Small intestine (tissue), 7 donors: ENCODE data around the gene BUD31. TPM values are rescaled to one million over a fixed set of nuclear protein-coding genes. Genes with fewer than 3 reads are reported as not detected.
A peak's percentile ranks its signal among the peaks of the same experiment; 100 is the strongest.
"Not testable (repeated sequence)": the region's sequence is repeated elsewhere in the genome, so short reads cannot be mapped to it uniquely, and the experiment has no call there.

Source experiments
- DNase-seq, 2 donors: peaks; one replicate each; pipeline versions ENCODE4 v3.0.0 to v3.0.0-alpha.2; 2013
- FAIRE-seq: peaks from 2 replicates; lab custom pipeline; 2012; peaks lifted over from hg19 to GRCh38; lab: Jason Lieb, UNC
- H3K27ac ChIP-seq, 3 donors: one replicate each; pipeline ENCODE4 v1.5.1; 2013; ENCODE audit warnings: low read length in 2 of 3, mild to moderate bottlenecking in 2 of 3, control low read depth in 1 of 3, inconsistent platforms in 1 of 3, low read depth in 1 of 3, moderate library complexity in 1 of 3
- H3K27me3 ChIP-seq, 3 donors: one replicate each; pipeline ENCODE4 v1.6.1; 2013; ENCODE audit warnings: low read length in 3 of 3, inconsistent platforms in 1 of 3; ENCODE audit not compliant: control insufficient read depth in 3 of 3, insufficient read depth in 3 of 3
- H3K36me3 ChIP-seq, 3 donors: one replicate each; pipeline ENCODE4 v1.6.1; 2013; ENCODE audit warnings: low read length in 3 of 3, inconsistent platforms in 1 of 3, low read depth in 1 of 3, mild to moderate bottlenecking in 1 of 3, moderate library complexity in 1 of 3; ENCODE audit not compliant: control insufficient read depth in 3 of 3, insufficient read depth in 2 of 3
- H3K4me1 ChIP-seq, 3 donors: one replicate each; pipeline ENCODE4 v1.6.1; 2013; ENCODE audit warnings: low read length in 2 of 3, inconsistent platforms in 1 of 3, low read depth in 1 of 3, mild to moderate bottlenecking in 1 of 3, moderate library complexity in 1 of 3; ENCODE audit not compliant: control insufficient read depth in 3 of 3, insufficient read depth in 2 of 3
- H3K4me3 ChIP-seq, 3 donors: one replicate each; pipeline ENCODE4 v1.5.1; 2013; ENCODE audit warnings: low read length in 3 of 3, control low read depth in 1 of 3, inconsistent platforms in 1 of 3, low read depth in 1 of 3, mild to moderate bottlenecking in 1 of 3, moderate library complexity in 1 of 3
- H3K9me3 ChIP-seq, 2 donors: one replicate each; pipeline ENCODE4 v1.6.1; 2013; ENCODE audit warnings: low read depth in 1 of 2, low read length in 1 of 2; ENCODE audit not compliant: control insufficient read depth in 2 of 2, insufficient read depth in 1 of 2
- WGBS, 3 donors: extraction: QIAGEN DNeasy Blood & Tissue Kit; methylation state at CpG; one replicate each; pipeline ENCODE4 v1.1.7; 2013; 5-methylcytosine and 5-hydroxymethylcytosine counted together
- polyA plus RNA-seq, 4 donors: library from polyadenylated mRNA; stranded (reverse) in 3 of 4; unstranded in 1 of 4; fragments of 200-250 nt in 3 of 4; fragments of 120-200 nt in 1 of 4; gene quantifications; one replicate each; pipeline versions ENCODE4 v1.2.1 to v1.2.3, GENCODE V29; 2013
- donor health status: healthy with polysubstance abuse.
- donor health status: control.
- donor health status: control.
- donor health status: Bipolar disorder and iron deficiency.
- donor health status: healthy.

BUD31 gene
- polyA plus RNA-seq, 4 donors: 71.9 to 166 (median 132) TPM

DNA sequence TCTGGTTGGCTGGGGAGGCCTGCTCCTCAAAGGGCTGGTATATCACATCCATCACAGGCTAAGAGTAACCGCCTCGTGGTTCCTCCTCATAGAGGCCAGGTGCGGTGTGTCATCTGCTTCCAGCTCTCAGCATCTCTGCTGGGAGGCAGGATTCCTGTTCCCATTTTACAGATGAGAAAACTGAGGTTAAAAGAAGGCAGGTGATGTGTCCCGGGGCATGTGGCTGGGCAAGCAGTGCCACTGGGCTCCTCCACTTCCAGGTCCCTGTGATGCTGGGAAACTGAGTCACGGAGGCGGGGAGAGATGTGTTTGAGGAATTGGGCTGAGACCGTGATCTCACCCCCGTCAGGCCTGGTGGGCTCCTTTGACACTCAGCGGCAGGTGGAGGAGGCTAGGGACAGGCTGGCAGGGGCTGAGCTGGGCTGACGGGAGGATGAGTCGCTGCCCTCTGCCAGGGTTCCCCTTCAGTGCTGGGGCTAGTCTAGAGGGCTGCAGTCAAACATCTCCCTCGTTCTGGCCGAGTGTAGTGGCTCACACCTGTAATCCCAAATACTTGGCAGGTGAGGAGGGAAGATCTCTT, 24.9 kb upstream of the BUD31 start:
- DNase-seq: no peak
- Histone ChIP-seq H3K4me3 (no peak overlapping the region), H3K4me1 (peaks cover 0 to 2% (median 0%) of the 10 kb centered on the region in 3 donors), H3K9me3 (no peaks in the 10 kb centered on the region), H3K27ac (no peak overlapping the region), H3K36me3 (peaks cover 6 to 67% (median 7%) of the 10 kb centered on the region in 3 donors), H3K27me3 (no peaks in the 10 kb centered on the region)
- no peak for FAIRE-seq
- 91 to 94% (median 93%) methylated on average over 13 of the region's 13 CpGs for WGBS, 3 donors

DNA sequence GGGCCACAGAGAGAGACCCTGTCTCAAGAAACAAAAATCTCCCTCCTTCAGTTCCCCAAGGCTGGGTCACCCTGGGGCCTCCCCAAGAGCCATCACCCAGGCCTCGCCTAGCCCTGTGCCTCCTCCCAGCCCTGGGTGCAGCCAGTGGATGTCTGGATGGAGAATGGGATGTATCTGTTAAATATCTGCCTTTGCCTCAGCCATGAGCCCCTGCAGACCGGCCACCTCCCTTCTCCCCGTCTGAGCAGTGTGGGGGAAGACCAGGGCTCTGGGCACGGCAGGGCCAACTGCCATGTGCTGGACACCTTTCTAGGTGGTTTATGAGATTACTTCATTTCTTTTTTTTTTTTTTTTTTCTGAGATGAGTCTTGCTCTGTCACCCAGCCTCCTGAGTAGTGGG, 24.2 kb upstream of the BUD31 start:
- 85 to 94% (median 87%) methylated on average over 4 of the region's 4 CpGs for WGBS, 3 donors
- H3K4me3 ChIP-seq: no peak overlapping the region
- no peak for FAIRE-seq
- H3K36me3 ChIP-seq: peaks cover 10 to 68% (median 10%) of the 10 kb centered on the region in 3 donors
- no peak for DNase-seq
- H3K4me1 ChIP-seq: peaks cover 0 to 2% (median 0%) of the 10 kb centered on the region in 3 donors
- H3K27ac ChIP-seq: no peak overlapping the region
- no peaks in the 10 kb centered on the region for H3K9me3 ChIP-seq
- no peaks in the 10 kb centered on the region for H3K27me3 ChIP-seq

DNA sequence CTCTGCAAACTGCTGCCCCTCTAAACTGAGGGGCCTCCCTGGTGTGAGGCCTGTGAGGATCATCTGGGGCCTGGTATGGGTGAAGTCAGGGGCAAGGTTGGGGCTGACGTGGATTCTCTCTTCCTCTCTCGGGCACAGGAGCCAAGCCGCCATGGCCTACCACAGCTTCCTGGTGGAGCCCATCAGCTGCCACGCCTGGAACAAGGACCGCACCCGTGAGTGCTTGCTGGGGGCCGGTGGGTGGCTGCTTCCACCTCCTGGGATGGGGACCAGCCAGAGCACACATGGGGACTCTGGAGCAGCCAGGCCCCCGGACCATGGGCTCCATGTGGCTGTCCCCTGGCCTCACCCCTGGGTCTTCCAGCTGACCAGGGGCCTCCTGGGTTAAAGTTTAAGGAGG, 23.2 kb upstream of the BUD31 start:
- H3K27ac ChIP-seq: no peak overlapping the region
- FAIRE-seq: no peak
- WGBS, 3 donors: 79 to 85% (median 81%) methylated on average over 5 to 8 of the region's 8 CpGs

DNA sequence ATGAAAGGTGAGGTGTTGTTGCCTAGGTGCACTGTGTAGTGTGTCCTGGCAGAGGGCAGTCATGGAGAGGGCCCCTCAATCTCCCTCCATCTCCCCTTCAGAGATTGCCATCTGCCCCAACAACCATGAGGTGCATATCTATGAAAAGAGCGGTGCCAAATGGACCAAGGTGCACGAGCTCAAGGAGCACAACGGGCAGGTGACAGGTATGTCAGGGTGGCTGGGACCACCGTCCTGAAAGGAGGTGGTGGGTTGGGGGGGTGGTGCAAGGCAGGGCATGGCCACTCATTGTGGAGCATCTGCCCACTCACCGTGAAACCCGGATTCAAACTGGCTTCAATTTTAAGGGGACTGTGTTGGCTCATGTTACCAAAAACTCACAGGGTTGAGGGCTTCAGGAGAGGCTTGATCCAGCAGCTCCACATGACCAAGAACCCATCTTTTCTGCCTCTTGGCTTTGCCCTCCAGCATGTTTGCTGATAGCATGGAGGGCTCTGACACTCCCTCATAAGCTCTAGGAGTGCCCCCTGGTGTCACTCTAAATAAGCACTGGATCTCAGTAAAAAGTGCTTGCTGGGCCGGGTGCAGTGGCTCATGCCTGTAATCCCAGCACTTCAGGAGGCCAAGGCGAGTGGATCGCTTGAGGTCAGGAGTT, 22.1 kb upstream of the BUD31 start:
- 84 to 89% (median 88%) methylated on average over 9 of the region's 9 CpGs for WGBS, 3 donors
- FAIRE-seq (no peak), DNase-seq (peak in 1 of 2 donors; percentile 26)
- Histone ChIP-seq H3K27me3 (no peaks in the 10 kb centered on the region), H3K4me1 (no peaks in the 10 kb centered on the region), H3K9me3 (no peaks in the 10 kb centered on the region), H3K36me3 (peaks cover 16 to 74% (median 18%) of the 10 kb centered on the region in 3 donors), H3K27ac (no peak overlapping the region), H3K4me3 (no peak overlapping the region)

More for the DNA sequence above, 23.2 kb upstream of the BUD31 start:
- no peak for DNase-seq
- H3K36me3 ChIP-seq: peaks cover 11 to 72% (median 16%) of the 10 kb centered on the region in 3 donors
- H3K9me3 ChIP-seq: no peaks in the 10 kb centered on the region
- H3K4me3 ChIP-seq: no peak overlapping the region
- no peaks in the 10 kb centered on the region for H3K4me1 ChIP-seq
- H3K27me3 ChIP-seq: no peaks in the 10 kb centered on the region

DNA sequence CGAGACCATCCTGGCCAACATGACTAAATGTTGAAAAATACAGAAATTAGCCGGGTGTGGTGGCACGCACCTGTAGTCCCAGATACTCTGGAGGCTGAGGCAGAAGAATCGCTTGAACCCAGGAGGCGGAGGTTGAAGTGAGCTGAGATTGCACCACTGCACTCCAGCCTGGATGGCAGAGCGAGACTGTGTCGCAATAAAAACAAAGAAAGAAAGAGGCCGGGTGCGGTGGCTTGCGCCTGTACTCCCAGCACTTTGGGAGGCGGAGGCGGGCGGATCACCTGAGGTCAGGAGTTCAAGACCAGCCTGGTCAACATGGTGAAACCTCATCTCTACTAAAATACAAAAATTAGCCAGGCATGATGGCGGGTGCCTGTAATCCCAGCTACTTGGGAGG, 21.5 kb upstream of the BUD31 start:
- 92 to 95% (median 94%) methylated on average over 14 of the region's 14 CpGs for WGBS, 3 donors
- DNase-seq, FAIRE-seq, H3K27me3 ChIP-seq, H3K9me3 ChIP-seq, H3K27ac ChIP-seq, H3K4me1 ChIP-seq, H3K4me3 ChIP-seq: not testable (repeated sequence)
- peaks cover 16 to 76% (median 18%) of the 10 kb centered on the region in 3 donors for H3K36me3 ChIP-seq

DNA sequence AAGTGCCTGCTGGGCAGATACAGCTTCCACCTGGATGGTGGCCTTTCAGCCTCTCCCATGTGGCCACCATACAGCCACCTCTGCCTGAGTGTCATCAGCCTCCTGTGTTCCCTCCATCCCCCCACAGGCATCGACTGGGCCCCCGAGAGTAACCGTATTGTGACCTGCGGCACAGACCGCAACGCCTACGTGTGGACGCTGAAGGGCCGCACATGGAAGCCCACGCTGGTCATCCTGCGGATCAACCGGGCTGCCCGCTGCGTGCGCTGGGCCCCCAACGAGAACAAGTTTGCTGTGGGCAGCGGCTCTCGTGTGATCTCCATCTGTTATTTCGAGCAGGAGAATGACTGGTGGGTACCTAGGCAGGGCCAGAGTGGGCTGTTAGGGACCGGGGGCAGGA, 20.9 kb upstream of the BUD31 start:
- H3K36me3 ChIP-seq: peaks cover 16 to 76% (median 18%) of the 10 kb centered on the region in 3 donors
- no peaks in the 10 kb centered on the region for H3K27me3 ChIP-seq
- no peak for DNase-seq
- H3K9me3 ChIP-seq: no peaks in the 10 kb centered on the region
- H3K27ac ChIP-seq: no peak overlapping the region
- 94 to 97% (median 95%) methylated on average over 20 of the region's 20 CpGs for WGBS, 3 donors
- FAIRE-seq: no peak
- H3K4me1 ChIP-seq: peaks cover 0 to 6% (median 3%) of the 10 kb centered on the region in 3 donors
- H3K4me3 ChIP-seq: no peak overlapping the region

DNA sequence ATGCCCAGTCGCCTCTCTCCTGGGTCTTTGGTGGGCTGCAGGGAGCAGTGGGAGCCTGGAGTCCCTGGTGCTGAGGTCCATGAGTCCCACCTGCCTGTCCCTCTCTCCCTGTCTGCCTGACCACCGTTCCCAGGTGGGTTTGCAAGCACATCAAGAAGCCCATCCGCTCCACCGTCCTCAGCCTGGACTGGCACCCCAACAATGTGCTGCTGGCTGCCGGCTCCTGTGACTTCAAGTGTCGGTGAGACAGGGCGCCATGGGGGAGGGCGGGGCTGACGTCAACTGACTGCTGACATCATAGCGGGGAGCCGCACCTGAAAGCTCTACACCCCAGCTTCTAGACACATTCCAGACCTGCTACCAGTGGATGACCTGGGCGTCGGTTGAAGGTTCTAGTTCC, 19.0 kb upstream of the BUD31 start:
- no peaks in the 10 kb centered on the region for H3K27me3 ChIP-seq
- FAIRE-seq: no peak
- H3K9me3 ChIP-seq: no peaks in the 10 kb centered on the region
- WGBS, 3 donors: 91 to 94% (median 94%) methylated on average over 13 of the region's 13 CpGs
- no peak overlapping the region for H3K27ac ChIP-seq
- H3K4me1 ChIP-seq: peaks cover 3 to 17% (median 3%) of the 10 kb centered on the region in 3 donors
- peaks cover 20 to 76% (median 21%) of the 10 kb centered on the region in 3 donors for H3K36me3 ChIP-seq
- H3K4me3 ChIP-seq: no peak overlapping the region
- no peak for DNase-seq

DNA sequence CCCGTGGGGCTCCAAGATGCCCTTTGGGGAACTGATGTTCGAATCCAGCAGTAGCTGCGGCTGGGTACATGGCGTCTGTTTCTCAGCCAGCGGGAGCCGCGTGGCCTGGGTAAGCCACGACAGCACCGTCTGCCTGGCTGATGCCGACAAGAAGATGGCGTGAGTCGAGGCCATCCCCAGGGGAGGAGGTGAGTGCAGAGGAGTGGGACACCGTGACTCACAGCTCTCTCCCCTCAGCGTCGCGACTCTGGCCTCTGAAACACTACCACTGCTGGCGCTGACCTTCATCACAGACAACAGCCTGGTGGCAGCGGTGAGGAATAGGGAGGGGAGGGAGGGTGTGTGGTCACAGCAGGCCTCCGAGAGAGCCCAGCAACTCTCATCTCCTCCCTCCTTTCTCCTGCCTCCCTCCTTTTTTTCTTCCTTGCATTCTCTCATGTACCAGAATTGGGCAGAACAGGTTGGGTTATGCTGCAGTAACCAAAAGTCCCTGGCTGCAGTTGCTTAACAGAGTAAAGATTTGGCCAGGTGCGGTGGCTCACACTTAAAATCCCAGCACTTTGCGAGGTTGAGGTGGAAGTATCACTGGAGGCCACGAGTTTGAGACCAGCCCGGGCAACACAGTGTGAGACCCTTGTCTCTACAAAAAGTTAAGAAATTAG, 17.7 kb upstream of the BUD31 start:
- Histone ChIP-seq H3K4me3 (no peak overlapping the region), H3K4me1 (peaks cover 3 to 17% (median 3%) of the 10 kb centered on the region in 3 donors), H3K27me3 (no peaks in the 10 kb centered on the region), H3K9me3 (no peaks in the 10 kb centered on the region), H3K27ac (no peak overlapping the region), H3K36me3 (peaks cover 19 to 83% (median 24%) of the 10 kb centered on the region in 3 donors)
- FAIRE-seq: no peak
- WGBS, 3 donors: 93 to 96% (median 95%) methylated on average over 22 to 23 of the region's 23 CpGs
- DNase-seq: no peak
